CD4-positive, alpha-beta T cell (primary cell): ENCODE data around the gene TK1. TPM values are rescaled to one million over a fixed set of nuclear protein-coding genes. Genes with fewer than 3 reads are reported as not detected.

Experiments used
- ATAC-seq: fragments of 200-7000 bp; cut with Tn5 transposase; one replicate; pipeline ENCODE4 v1.10.0; 2022; ENCODE audit warnings: mild to moderate bottlenecking; ENCODE audit not compliant: poor library complexity
- CTCF ChIA-PET: fragments of 350-600 bp; sonication (Branson Sonifier 250); formaldehyde crosslinking; loops from one replicate; lab custom pipeline; 2021; ENCODE audit warnings: antibody characterized with exemption, inconsistent platforms; lab: Charles Lee
- POLR2A ChIA-PET: fragments of 350-600 bp; sonication (Branson Sonifier 250); formaldehyde crosslinking; loops from one replicate; lab custom pipeline; 2021; ENCODE audit warnings: antibody characterized with exemption, inconsistent platforms; lab: Charles Lee
- DNase-seq, 14 experiments: peaks; one replicate each; pipeline ENCODE4 v3.0.0-alpha.2; 2013 to 2020; ENCODE audit warnings: mixed read lengths in 2 of 14
- H3K27ac ChIP-seq, 2 donors: one replicate each; pipeline versions ENCODE4 v1.5.1 to v1.7.0; 2013; ENCODE audit warnings: low read length in 2 of 2, low read depth in 1 of 2, mild to moderate bottlenecking in 1 of 2
- H3K27me3 ChIP-seq, 2 experiments: 1 replicate in 1 of 2; 2 replicates in 1 of 2; pipeline versions ENCODE4 v1.6.1 to v1.7.0; 2013; ENCODE audit warnings: low read length in 2 of 2, control low read depth in 1 of 2, mild to moderate bottlenecking in 1 of 2, moderate library complexity in 1 of 2; ENCODE audit not compliant: insufficient read depth in 2 of 2, control insufficient read depth in 1 of 2
- H3K36me3 ChIP-seq: one replicate; pipeline ENCODE4 v1.6.1; 2013; ENCODE audit warnings: low read length, control low read depth; ENCODE audit not compliant: insufficient read depth
- H3K4me1 ChIP-seq: one replicate; pipeline ENCODE4 v1.6.1; 2013; ENCODE audit warnings: low read length, control low read depth; ENCODE audit not compliant: insufficient read depth
- H3K4me3 ChIP-seq: one replicate; pipeline ENCODE4 v1.5.1; 2013; ENCODE audit warnings: mild to moderate bottlenecking, low read length, moderate library complexity
- H3K9me3 ChIP-seq, 2 experiments: 1 replicate in 1 of 2; 2 replicates in 1 of 2; pipeline versions ENCODE4 v1.6.1 to v1.7.0; 2013; ENCODE audit warnings: low read length in 2 of 2, mild to moderate bottlenecking in 2 of 2, control low read depth in 1 of 2, moderate library complexity in 1 of 2; ENCODE audit not compliant: control insufficient read depth in 1 of 2, insufficient read depth in 1 of 2
- H3K27ac Mint-ChIP-seq: one replicate; pipeline ENCODE4 v1.8.0; 2020; ENCODE audit warnings: mixed read lengths
- H3K27me3 Mint-ChIP-seq: one replicate; pipeline ENCODE4 v1.8.0; 2021; ENCODE audit warnings: mixed read lengths
- H3K36me3 Mint-ChIP-seq: one replicate; pipeline ENCODE4 v1.8.0; 2021; ENCODE audit warnings: low read depth, mixed read lengths
- H3K4me1 Mint-ChIP-seq: one replicate; pipeline ENCODE4 v1.8.0; 2021; ENCODE audit warnings: low read depth, mixed read lengths
- H3K4me3 Mint-ChIP-seq: one replicate; pipeline ENCODE4 v1.8.0; 2020; ENCODE audit warnings: mild to moderate bottlenecking, mixed read lengths
- H3K9me3 Mint-ChIP-seq: one replicate; pipeline ENCODE4 v1.8.0; 2020; ENCODE audit warnings: mixed read lengths
- CTCF ChIP-seq: fragments of 200-600 bp; IDR thresholded peaks from one replicate; pipeline ENCODE4 v1.8.0; 2022; ENCODE audit warnings: antibody characterized with exemption, mild to moderate bottlenecking
- intact Hi-C, 2 experiments: fragments of 100-400 bp; cut with DNase I in 1 of 2; cut with micrococcal nuclease in 1 of 2; formaldehyde crosslinking; loops; one replicate each; pipeline versions ENCODE4 v1.15.1 to v1.9.0; 2023 to 2025; cut with DNase I, micrococcal nuclease
- total RNA-seq, 174 experiments: library from RNA in 2 of 174; stranded (reverse) in 2 of 174; gene quantifications; one replicate each; pipeline ENCODE4 v1.2.3 and lab custom pipeline; 2021 to 2026

TK1 gene
- total RNA-seq, 2 experiments from 2014 or later = 0.78 to 0.88 TPM

GRCh38 chr17:78132084-78132676, 54.7 kb downstream of the TK1 start:
- Mint-ChIP-seq H3K36me3 (peaks cover 81% of the 10 kb centered on the region), H3K9me3 (no peaks in the 10 kb centered on the region), H3K4me1 (peaks cover 68% of the 10 kb centered on the region), H3K4me3 (peak overlapping the region; percentile 88), H3K27ac (peak overlapping the region; percentile 81), H3K27me3 (no peaks in the 10 kb centered on the region)
- Histone ChIP-seq H3K27ac (peak overlapping the region; percentile 18 to 92), H3K4me3 (peak overlapping the region; percentile 94), H3K9me3 (no peaks in the 10 kb centered on the region), H3K4me1 (peaks cover 76% of the 10 kb centered on the region), H3K36me3 (peaks cover 57% of the 10 kb centered on the region), H3K27me3 (no peaks in the 10 kb centered on the region)
- intact Hi-C loops = loop anchor here (5.0 to 10.0 kb wide), 5 partner anchors 35 to 687 kb away; partner anchors contain the start of gene SYNGR2 (in 1 of the 2)
- ChIA-PET CTCF (interaction anchor here (4.1 kb wide), 1 partner anchor 11 kb away, joined by 38 read pairs; no protein-coding TSS in a partner anchor), POLR2A (interaction anchor here (0.8 to 16.9 kb wide), 6 partner anchors 5 to 174 kb away, joined by 3 to 766 read pairs (median 78); partner anchors contain the start of genes TMC6, TMC8 and TNRC6C)
- TF ChIP-seq CTCF = peak; percentile 18
- DNase-seq (peak in 13 of 14 experiments; percentile 45 to 88 (median 67)), ATAC-seq (no peak)

- Histone ChIP-seq H3K4me3 (peak overlapping the region; percentile 94), H3K27ac (peak overlapping the region; percentile 75 to 92), H3K4me1 (peaks cover 76% of the 10 kb centered on the region), H3K9me3 (no peaks in the 10 kb centered on the region), H3K36me3 (peaks cover 57% of the 10 kb centered on the region), H3K27me3 (no peaks in the 10 kb centered on the region)
- DNase-seq (peak in 5 of 14 experiments; percentile 54 to 67 (median 55)), ATAC-seq (no peak)
- peaks cover 66% of the 10 kb centered on the region for H3K4me1 Mint-ChIP-seq
- intact Hi-C loops = loop anchor here (5.0 to 10.0 kb wide), 5 partner anchors 36 to 687 kb away; partner anchors contain the start of gene SYNGR2 (in 1 of the 2)
- H3K36me3 Mint-ChIP-seq = peaks cover 80% of the 10 kb centered on the region
- POLR2A ChIA-PET = interaction anchor here (0.7 to 16.9 kb wide), 14 partner anchors 6 to 691 kb away, joined by 3 to 766 read pairs (median 14); partner anchors contain the start of genes TMC6, TMC8 and TNRC6C
- H3K9me3 Mint-ChIP-seq = no peaks in the 10 kb centered on the region
- H3K4me3 Mint-ChIP-seq = peak overlapping the region; percentile 100
- H3K27ac Mint-ChIP-seq = peak overlapping the region; percentile 96
- CTCF ChIA-PET = interaction anchor here (1.3 to 2.5 kb wide), 2 partner anchors 18 to 45 kb away, joined by 7 to 12 read pairs; no protein-coding TSS in a partner anchor
- TF ChIP-seq CTCF = no peak
- no peaks in the 10 kb centered on the region for H3K27me3 Mint-ChIP-seq
These were observed 55.4 kb downstream of the TK1 start for GRCh38 chr17:78131172-78132083.
